ENCODE measurements around the gene PXT1.

GRCh38 chr6:36364669-36365479, 77.8 kb downstream of the PXT1 start:
- no peak for TF ChIP-seq CTCF (IDR thresholded peaks at IDR 0.05)
- TF ChIP-seq POLR2A (IDR thresholded peaks at IDR 0.05): no peak

Data from upper lobe of left lung (tissue), 4 donors.